SIG-M5 treated with dmso at 0.1 percent for 504 hours (cell line): ENCODE measurements around the gene TCAP.
A peak's percentile ranks its signal among the peaks of the same experiment; 100 is the strongest.
"Not testable (repeated sequence)": the region's sequence is repeated elsewhere in the genome, so short reads cannot be mapped to it uniquely, and the experiment has no call there.

ENCODE experiments used
- DNase-seq: peaks from one replicate; lab custom pipeline; 2025; ENCODE audit not compliant: unreplicated experiment; lab: John Stamatoyannopoulos, UW

Gene TCAP

GRCh38 chr17:39702901-39703893, 38.0 kb downstream of the TCAP start:
- DNase-seq = no peak

DNA sequence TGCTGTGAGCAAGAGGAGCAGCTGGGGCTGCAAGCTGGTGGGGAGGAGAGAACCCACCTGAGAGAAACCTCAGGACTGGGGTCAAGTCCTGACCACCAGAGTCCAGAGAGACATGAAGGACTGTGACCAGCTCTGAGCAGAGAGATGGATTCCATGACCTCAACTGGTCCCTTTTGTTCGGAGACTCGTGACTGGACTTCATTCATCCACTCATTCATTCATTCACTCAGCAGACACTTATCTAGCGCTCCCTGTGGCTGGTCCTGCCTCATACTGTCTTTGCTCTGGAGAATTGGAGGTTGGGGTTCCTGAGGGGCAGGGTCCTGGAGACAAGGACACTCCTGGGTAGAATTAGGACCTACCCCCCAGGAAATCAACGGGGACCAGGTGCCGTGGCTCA, 38.8 kb downstream of the TCAP start:
- DNase-seq = no peak

- no peak for DNase-seq
These were observed 39.8 kb downstream of the TCAP start for GRCh38 chr17:39704821-39705551.

DNA sequence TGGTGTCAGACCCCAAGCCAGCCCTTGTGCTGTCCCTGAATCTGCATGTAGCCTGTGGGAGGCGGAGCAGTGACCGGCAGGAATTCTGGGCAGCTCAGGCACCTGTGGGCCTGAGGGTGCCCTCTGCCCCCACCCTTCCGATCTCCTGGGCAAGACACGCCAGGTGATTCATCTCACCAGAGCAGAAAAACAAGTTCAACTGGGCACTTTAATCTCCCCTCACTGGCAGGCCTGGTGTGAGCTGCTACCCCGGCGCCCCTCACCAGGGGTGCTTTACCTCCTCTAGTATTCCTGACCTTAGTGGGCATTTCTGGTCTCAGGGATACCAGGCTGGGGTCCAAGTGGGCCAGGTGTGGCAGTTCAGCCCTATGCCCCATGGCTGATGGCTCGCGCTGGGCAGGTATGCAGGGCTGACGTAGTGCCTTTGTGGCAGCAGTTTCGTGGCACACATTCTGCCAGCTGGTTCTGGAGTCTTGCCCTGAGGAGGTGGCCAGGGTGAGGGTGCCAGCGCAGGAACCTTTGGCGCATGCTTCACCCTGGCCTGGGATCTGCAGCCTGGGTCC, 40.7 kb downstream of the TCAP start:
- peak; percentile 28 for DNase-seq

DNA sequence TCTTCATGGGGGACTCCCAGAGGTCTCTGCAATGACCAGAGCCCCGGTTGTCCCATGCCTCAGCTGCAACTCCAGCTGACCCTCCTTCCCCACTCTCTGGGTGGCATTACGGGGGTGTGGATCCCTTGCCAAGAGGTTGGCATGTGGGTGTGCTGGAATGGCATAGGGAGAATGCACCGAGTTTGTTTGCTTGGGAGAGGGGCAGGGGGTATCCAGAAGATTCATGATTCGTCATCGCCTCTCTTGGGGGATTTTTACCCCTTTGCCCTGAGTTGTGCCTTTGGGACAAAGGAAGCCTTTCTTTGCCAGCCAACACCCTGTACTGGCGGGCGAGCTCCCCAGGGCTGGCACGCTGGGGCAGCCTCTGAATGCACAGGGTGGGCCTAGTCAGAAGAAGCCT, 41.2 kb downstream of the TCAP start:
- DNase-seq = no peak

GRCh38 chr17:39706921-39707337, 41.8 kb downstream of the TCAP start:
- DNase-seq = no peak

DNA sequence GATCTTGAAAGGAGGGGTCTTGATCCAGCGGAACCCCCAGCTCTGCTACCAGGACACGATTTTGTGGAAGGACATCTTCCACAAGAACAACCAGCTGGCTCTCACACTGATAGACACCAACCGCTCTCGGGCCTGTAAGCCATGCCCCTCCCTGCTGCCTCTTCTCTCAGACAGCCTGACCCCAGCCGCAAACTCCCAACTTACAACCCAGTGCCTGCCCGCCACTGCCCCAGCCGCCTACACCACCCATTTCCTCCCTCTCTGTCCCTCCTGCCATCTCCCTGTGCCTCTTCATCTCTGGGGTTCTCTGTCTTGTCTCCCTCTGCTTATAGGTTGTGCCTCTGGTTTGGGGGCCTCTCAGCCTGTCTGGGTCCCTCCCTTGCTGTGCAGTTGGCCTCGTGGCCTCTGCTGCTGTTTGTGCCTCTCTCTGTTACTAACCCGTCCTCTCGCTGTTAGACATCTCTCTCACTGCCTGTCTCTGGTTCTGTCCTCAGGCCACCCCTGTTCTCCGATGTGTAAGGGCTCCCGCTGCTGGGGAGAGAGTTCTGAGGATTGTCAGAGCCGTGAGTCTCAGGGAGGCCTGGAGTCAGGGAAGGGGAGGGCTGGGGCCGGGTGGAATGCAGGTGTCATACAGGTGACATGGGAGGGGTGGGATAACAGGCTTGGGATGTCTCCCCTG, 44.3 kb downstream of the TCAP start:
- DNase-seq = no peak

DNA sequence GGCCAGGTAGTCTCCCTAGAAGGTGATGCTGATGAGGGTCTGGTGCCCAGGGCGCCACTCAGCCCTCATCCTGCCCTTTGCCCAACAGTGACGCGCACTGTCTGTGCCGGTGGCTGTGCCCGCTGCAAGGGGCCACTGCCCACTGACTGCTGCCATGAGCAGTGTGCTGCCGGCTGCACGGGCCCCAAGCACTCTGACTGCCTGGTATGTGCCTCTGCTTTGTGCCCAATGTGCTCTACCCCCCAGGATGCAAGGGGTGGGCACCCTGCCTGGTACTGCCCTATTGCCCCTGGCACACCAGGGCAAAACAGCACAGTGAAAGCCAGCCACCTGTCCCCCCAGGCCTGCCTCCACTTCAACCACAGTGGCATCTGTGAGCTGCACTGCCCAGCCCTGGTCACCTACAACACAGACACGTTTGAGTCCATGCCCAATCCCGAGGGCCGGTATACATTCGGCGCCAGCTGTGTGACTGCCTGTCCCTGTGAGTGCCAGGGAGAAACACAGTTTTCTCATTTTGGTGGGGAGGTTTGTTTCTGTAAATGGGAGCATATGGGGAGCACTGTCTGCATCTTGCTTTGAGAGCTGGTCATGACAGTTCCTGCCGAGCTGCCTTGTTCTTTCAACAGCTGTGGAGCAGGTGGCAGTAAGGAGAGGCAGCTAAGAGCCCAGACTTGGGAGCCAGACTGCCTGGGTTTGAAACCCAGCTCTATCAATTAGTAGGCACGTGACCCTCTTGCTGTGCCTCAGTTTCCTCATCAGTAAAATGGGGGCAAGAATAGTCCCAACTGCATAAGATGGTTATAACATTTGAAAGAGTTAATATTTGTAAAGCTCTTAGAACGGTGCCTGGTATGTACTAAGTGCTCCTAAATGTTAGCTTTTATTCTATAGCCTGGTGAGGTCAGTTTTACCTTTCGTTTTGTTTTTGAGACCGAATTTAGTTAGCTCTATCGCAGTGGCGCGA, 45.1 kb downstream of the TCAP start:
- DNase-seq = no peak

- not testable (repeated sequence) for DNase-seq
These were observed 45.9 kb downstream of the TCAP start for GRCh38 chr17:39711071-39711470.

DNA sequence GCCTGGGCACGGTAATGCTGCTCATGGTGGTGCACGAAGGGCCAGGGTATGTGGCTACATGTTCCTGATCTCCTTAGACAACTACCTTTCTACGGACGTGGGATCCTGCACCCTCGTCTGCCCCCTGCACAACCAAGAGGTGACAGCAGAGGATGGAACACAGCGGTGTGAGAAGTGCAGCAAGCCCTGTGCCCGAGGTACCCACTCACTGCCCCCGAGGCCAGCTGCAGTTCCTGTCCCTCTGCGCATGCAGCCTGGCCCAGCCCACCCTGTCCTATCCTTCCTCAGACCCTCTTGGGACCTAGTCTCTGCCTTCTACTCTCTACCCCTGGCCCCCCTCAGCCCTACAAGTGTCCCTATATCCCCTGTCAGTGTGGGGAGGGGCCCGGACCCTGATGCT, 46.7 kb downstream of the TCAP start:
- no peak for DNase-seq

DNA sequence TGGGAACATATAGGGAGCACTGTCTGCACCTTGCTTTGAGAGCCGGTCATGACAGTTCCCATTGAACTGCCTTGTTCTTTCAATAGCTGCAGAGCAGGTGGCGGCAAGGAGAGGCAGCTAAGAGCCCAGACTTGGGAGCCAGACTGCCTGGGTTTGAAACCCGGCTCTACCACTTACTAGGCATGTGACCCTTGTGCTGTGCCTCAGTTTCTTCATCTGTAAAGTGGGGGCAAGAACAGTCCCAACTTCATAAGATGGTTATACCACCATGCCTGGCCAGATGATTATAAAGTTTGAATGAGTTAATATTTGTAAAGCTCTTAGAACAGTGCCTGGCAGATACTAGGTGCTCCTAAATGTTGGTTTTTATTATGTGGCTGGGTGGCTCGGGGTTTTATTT, 49.1 kb downstream of the TCAP start:
- no peak for DNase-seq

GRCh38 chr17:39715375-39716072, 50.4 kb downstream of the TCAP start:
- no peak for DNase-seq
